ENCODE data around the gene PAN2.
"Not testable (repeated sequence)": the region's sequence is repeated elsewhere in the genome, so short reads cannot be mapped to it uniquely, and the experiment has no call there.

Gene PAN2

GRCh38 chr12:56307221-56307965 lies 26.4 kb downstream of the PAN2 start:
- DNase-seq: no peak

- DNase-seq: no peak
Observed at GRCh38 chr12:56304872-56305590, 28.8 kb downstream of the PAN2 start.

- no peak for DNase-seq
Observed at GRCh38 chr12:56304276-56304675, 29.5 kb downstream of the PAN2 start.

GRCh38 chr12:56300644-56301464 lies 32.9 kb downstream of the PAN2 start:
- no peak for DNase-seq

- peak; percentile 99 for DNase-seq
Observed at GRCh38 chr12:56299853-56300643, 33.8 kb downstream of the PAN2 start, which contains the start of gene CS. Gene CS, minus strand, starts transcription at chr12:56300330. Its CDS starts 129 bp downstream, at chr12:56300201.

GRCh38 chr12:56299308-56299852 lies 34.4 kb downstream of the PAN2 start:
- peak; percentile 54 for DNase-seq

- DNase-seq: no peak
Observed at GRCh38 chr12:56298828-56299227, 35.0 kb downstream of the PAN2 start.

- no peak for DNase-seq
Observed at GRCh38 chr12:56297400-56297799, 36.4 kb downstream of the PAN2 start.

- no peak for DNase-seq
Observed at GRCh38 chr12:56296295-56296694, 37.5 kb downstream of the PAN2 start.

- DNase-seq: no peak
Observed at GRCh38 chr12:56293795-56294194, 40.0 kb downstream of the PAN2 start.

- no peak for DNase-seq
Observed at GRCh38 chr12:56288705-56289387, 45.0 kb downstream of the PAN2 start.

- no peak for DNase-seq
Observed at GRCh38 chr12:56286044-56286830, 47.6 kb downstream of the PAN2 start.

- DNase-seq: not testable (repeated sequence)
Observed at GRCh38 chr12:56284263-56284662, 49.5 kb downstream of the PAN2 start.

- DNase-seq: no peak
Observed at GRCh38 chr12:56282579-56282978, 51.2 kb downstream of the PAN2 start.

- no peak for DNase-seq
Observed at GRCh38 chr12:56282030-56282429, 51.8 kb downstream of the PAN2 start.

- DNase-seq: no peak
Observed at GRCh38 chr12:56280849-56281248, 53.0 kb downstream of the PAN2 start.

- no peak for DNase-seq
Observed at GRCh38 chr12:56278905-56279304, 54.9 kb downstream of the PAN2 start.

GRCh38 chr12:56274299-56274698 lies 59.5 kb downstream of the PAN2 start:
- DNase-seq: no peak

- DNase-seq: not testable (repeated sequence)
Observed at GRCh38 chr12:56272468-56272867, 61.3 kb downstream of the PAN2 start.

GRCh38 chr12:56271031-56271430 lies 62.8 kb downstream of the PAN2 start:
- DNase-seq: no peak

Data from activated CD4-positive, alpha-beta T cell treated with anti-CD3 and anti-CD28 coated beads, Interleukin-2, amount 50 U/mL, for 16 hours (primary cell).